HG02973 (cell line): ENCODE data around the gene GRK5.
"Not testable (repeated sequence)": the region's sequence is repeated elsewhere in the genome, so short reads cannot be mapped to it uniquely, and the experiment has no call there.

Experiments
- ATAC-seq: cut with Tn5 transposase; IDR thresholded peaks from one replicate; pipeline ENCODE4 v1.9.1; 2021; ENCODE audit warnings: moderate library complexity; ENCODE audit not compliant: unreplicated experiment

The GRK5 gene

GRCh38 chr10:119450606-119451299, 243.4 kb downstream of the GRK5 start:
- ATAC-seq: no peak

- no peak for ATAC-seq
Measured at GRCh38 chr10:119451300-119451896, 244.0 kb downstream of the GRK5 start.

- ATAC-seq: no peak
Measured at GRCh38 chr10:119452396-119452795, 245.0 kb downstream of the GRK5 start.

- ATAC-seq: no peak
Measured at GRCh38 chr10:119453313-119453712, 245.9 kb downstream of the GRK5 start.

- no peak for ATAC-seq
Measured at GRCh38 chr10:119454316-119454715, 246.9 kb downstream of the GRK5 start.

- no peak for ATAC-seq
Measured at GRCh38 chr10:119454990-119455389, 247.6 kb downstream of the GRK5 start.

- no peak for ATAC-seq
Measured at GRCh38 chr10:119455609-119456434, 248.5 kb downstream of the GRK5 start.

GRCh38 chr10:119456435-119456810, 249.1 kb downstream of the GRK5 start:
- no peak for ATAC-seq

- ATAC-seq: no peak
Measured at GRCh38 chr10:119457966-119458766, 250.8 kb downstream of the GRK5 start.

GRCh38 chr10:119459681-119460340, 252.4 kb downstream of the GRK5 start:
- ATAC-seq: no peak

GRCh38 chr10:119460369-119461195, 253.2 kb downstream of the GRK5 start:
- ATAC-seq: no peak

- ATAC-seq: peak; percentile 49
Measured at GRCh38 chr10:119461380-119461779, 254.0 kb downstream of the GRK5 start.

- peak; percentile 69 for ATAC-seq
Measured at GRCh38 chr10:119461923-119462322, 254.6 kb downstream of the GRK5 start.

- ATAC-seq: no peak
Measured at GRCh38 chr10:119462773-119463172, 255.4 kb downstream of the GRK5 start.

- ATAC-seq: not testable (repeated sequence)
Measured at GRCh38 chr10:119463195-119463594, 255.8 kb downstream of the GRK5 start.

GRCh38 chr10:119465085-119465484, 257.7 kb downstream of the GRK5 start:
- ATAC-seq: no peak

GRCh38 chr10:119466076-119466475, 258.7 kb downstream of the GRK5 start:
- no peak for ATAC-seq

GRCh38 chr10:119466655-119467054, 259.3 kb downstream of the GRK5 start:
- ATAC-seq: no peak

- no peak for ATAC-seq
Measured at GRCh38 chr10:119468542-119469324, 261.4 kb downstream of the GRK5 start.
